ENCODE results near the gene MRPL50.

The MRPL50 gene

GRCh38 chr9:101398068-101398929 is at the start of gene MRPL50, which contains the start of gene ZNF189:
Gene MRPL50 (minus strand): TSS chr9:101398618. CDS start chr9:101398592, 26 bp downstream.
Gene ZNF189 (plus strand): TSS chr9:101398851. CDS start chr9:101399157, 306 bp downstream.
- peak; percentile 90 to 91 for DNase-seq (ENCODE audit: low read depth in 2 of 2)

DNA sequence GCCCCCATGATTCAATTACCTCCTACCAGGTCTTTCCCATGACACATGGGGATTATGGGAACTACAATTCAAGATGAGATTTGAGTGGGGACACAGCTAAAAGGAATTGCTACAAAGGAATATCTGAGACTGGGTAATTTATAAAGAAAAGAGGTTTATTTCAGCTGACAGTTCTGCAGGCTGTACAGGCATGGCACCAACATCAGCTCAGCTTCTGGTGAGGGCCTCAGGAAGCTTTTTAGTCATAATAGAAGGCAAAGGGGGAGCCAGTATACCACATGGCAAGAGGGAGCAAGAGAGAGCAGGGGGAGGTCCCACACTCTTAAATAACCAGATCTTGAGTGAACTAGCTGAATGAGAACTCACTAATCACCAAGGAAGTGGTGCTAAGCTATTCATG is 48.3 kb upstream of the MRPL50 start:
- DNase-seq (ENCODE audit: low read depth in 2 of 2): no peak

DNA sequence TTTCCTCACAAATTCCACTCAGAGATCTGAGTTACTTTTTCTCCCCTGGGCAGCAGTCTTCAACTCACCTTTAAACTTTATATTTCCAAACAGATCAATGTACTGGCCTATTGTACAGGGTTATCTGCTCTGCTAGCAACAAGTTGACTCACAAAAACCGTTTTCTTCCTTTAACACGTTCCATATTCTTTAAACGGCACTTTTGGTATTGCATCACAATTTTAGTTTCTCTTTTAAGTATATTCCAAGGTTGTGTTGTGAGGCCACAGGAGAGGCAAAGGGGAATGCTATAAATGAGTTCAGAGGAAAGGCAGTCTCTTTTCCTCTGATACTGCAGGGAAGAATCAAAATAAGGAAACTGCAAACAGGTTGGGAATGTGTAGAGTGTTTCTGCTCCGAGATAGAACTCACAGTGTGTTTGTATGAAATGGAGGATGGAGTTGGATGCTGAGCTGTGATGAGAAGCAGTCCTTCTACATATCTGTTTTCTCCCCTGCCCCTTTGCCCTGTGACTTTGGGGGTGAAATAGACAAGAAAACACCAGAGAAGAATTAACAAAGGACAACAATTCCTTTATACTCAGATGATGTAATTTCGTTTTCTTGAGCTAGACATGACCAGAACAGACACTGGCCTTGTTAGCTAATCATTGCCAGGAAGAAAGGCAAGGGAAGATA is 47.1 kb upstream of the MRPL50 start:
- DNase-seq (ENCODE audit: low read depth in 2 of 2): no peak

DNA sequence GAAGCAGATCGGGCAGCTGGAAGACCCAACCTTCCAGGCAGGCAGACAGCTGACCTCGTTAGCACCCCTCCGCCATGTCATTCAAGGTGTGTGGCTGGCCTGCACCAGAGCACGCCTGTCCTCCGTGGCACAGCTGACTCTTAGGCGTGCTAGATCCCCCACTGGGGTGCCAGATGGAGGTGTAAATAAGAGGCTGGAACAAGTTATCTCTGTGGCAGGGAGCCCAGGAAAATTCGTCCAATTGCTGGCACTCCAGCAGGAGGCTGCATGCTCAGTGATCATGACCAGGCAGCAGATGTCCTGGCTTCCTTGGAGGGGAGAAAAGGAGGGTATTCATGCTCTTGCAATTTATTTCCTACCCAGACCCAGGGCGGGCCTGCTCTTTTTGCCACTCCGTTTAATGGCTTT is 45.0 kb upstream of the MRPL50 start:
- no peak for DNase-seq (ENCODE audit: low read depth in 2 of 2)

GRCh38 chr9:101442736-101443135 is 44.3 kb upstream of the MRPL50 start:
- no peak for DNase-seq (ENCODE audit: low read depth in 2 of 2)

DNA sequence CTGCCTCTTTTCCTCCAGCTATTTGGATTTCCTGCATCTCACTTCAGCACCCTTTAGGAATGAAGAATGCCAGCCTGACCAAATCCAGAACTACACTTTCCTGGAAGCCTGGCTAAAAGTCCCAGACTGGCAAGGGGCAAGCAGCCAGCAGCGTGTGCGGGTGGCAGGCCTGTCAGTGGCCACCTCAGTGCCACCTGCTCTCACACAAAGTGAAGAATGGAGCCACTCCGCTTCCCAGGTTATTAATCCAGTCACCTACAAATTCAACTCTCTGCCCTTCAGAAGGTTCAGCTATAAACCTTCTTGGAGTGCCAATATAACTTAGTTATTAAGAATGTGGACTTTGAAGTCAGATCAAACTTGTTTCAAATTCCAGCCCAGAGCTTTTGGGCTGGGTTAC is 43.9 kb upstream of the MRPL50 start:
- DNase-seq (ENCODE audit: low read depth in 2 of 2): no peak

DNA sequence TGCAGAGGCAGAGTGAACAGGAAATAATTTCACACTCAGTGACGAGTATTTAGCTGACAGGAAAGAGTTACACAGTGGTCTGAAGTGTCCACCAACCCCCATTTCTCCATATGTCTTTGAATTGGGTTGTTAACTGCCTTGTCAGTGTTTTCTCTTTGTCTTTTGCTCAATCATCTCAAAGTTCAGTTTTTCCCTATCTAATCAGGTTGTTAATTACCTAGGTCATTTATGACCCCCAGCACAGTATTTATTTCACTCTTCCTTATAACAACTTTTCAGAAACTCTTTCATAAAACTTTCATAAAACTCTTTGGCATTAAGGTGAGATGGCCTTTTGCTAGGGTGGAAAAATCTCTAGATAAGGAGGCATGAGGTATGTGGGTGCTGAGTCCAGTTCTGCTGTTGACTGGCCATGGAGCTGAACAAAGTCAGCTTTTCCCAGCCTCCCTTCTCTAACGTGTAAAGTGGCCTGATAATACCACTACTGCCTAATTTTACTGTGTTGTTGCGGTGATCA is 42.4 kb upstream of the MRPL50 start:
- DNase-seq (ENCODE audit: low read depth in 2 of 2): no peak

DNA sequence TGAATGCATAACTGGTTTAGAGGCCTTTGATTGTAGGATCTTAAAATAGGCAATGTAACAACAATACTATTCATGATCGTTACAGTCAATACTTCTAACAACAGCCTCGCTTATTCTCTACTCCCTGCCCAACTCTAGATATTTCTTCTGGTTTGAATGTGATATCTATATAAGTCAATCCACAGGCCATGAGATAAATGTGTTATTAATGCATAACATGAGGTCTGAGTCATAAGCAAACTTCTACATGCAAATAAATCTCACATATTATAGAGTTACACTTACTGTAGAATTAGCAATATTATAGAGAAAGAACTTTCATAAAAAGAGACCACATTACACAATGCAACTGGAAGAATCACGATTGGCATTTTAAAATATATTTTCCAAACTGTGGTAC is 40.1 kb upstream of the MRPL50 start:
- no peak for DNase-seq (ENCODE audit: low read depth in 2 of 2)

DNA sequence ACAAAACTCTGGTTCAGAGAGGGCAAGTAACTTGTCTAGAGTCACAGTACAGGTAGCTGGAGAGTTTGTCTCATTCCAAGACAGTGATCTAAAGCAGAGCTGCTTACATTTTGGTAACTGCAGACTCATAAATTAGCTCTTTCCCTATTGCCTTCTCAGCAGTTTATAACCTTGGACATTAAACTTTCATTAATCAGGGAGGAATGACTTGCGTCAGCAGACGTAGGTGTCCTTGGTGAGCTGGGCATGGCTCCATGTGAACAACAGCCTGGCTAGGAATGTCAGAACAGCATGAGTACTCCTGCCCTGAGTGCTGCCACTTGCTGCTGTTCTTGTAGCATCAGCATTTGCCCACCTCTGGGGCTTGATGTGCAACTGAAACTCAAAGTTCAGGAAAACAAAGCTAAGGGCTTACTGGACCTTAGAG is 39.4 kb upstream of the MRPL50 start:
- DNase-seq (ENCODE audit: low read depth in 2 of 2): no peak

- DNase-seq (ENCODE audit: low read depth in 2 of 2): no peak
These were observed 37.2 kb upstream of the MRPL50 start, which contains the start of gene ALDOB for GRCh38 chr9:101435601-101436079. Gene ALDOB (minus strand): TSS chr9:101435774. CDS start chr9:101430887, 4,887 bp downstream.

- no peak for DNase-seq (ENCODE audit: low read depth in 2 of 2)
These were observed 36.6 kb upstream of the MRPL50 start for GRCh38 chr9:101434998-101435397.

GRCh38 chr9:101433229-101433628 is 34.8 kb upstream of the MRPL50 start:
- no peak for DNase-seq (ENCODE audit: low read depth in 2 of 2)

- DNase-seq (ENCODE audit: low read depth in 2 of 2): no peak
These were observed 34.3 kb upstream of the MRPL50 start for GRCh38 chr9:101432740-101433139.

- DNase-seq (ENCODE audit: low read depth in 2 of 2): no peak
These were observed 33.8 kb upstream of the MRPL50 start for GRCh38 chr9:101432171-101432570.

- no peak for DNase-seq (ENCODE audit: low read depth in 2 of 2)
These were observed 31.3 kb upstream of the MRPL50 start for GRCh38 chr9:101429736-101430135.

DNA sequence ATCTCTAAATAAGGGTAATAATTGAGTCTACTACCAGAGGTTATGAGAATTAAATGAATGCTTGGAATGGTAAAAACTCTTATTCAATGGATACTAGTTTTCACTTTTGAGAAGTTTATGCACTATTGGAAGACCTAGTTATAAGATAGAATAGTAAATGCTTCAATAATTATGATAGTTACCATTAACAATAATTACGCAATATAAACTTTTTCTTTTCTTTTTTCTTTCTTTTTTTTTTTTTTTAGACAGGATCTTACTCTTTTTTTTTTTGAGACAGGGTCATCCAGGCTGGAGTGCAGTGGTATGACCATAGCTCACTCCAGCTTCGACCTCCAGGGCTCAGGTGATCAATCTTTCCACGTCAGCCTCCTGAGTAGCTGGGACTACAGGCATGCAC is 30.5 kb upstream of the MRPL50 start:
- DNase-seq (ENCODE audit: low read depth in 2 of 2): no peak

GRCh38 chr9:101427957-101428655 is 29.7 kb upstream of the MRPL50 start:
- DNase-seq (ENCODE audit: low read depth in 2 of 2): no peak

GRCh38 chr9:101427358-101427757 is 28.9 kb upstream of the MRPL50 start:
- DNase-seq (ENCODE audit: low read depth in 2 of 2): no peak

DNA sequence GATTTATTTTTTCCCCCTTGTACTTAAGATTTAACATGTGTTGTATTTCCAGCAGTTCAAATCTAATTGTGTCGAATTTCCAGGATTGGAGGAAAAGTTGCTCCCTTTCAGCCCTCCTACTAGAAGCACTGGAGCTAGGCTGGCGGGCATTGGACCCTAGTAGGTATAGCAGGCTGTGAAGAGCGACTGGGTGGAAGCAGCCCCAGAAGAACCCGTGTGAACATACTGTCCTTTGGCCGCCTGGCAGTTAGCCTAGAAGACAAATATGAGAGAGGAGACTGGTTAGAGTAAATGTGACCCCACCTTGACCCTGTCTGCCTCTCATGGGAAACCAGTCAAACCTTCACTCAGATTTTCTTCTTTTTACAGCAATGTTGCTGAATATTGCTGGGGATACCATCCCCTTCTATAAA is 23.2 kb upstream of the MRPL50 start:
- no peak for DNase-seq (ENCODE audit: low read depth in 2 of 2)

DNA sequence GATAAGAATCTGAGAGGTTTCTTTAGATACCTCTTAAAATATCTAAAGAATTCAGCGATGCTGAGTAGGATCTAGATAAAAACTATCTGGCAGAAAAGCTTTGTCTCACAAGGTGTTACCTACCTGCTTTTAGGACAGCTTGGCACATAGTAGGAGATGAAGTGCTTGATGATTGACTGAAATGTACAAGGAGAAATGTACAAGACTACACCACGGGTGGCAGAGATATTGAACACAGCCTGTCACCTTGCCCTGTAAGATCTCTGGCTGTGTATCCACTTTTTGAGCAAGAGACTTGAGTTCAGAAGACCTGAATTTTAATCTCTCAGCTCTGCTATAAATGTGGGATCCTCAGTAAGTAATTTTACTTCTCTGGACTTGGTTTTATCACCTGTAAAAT is 21.4 kb upstream of the MRPL50 start:
- DNase-seq (ENCODE audit: low read depth in 2 of 2): no peak

DNA sequence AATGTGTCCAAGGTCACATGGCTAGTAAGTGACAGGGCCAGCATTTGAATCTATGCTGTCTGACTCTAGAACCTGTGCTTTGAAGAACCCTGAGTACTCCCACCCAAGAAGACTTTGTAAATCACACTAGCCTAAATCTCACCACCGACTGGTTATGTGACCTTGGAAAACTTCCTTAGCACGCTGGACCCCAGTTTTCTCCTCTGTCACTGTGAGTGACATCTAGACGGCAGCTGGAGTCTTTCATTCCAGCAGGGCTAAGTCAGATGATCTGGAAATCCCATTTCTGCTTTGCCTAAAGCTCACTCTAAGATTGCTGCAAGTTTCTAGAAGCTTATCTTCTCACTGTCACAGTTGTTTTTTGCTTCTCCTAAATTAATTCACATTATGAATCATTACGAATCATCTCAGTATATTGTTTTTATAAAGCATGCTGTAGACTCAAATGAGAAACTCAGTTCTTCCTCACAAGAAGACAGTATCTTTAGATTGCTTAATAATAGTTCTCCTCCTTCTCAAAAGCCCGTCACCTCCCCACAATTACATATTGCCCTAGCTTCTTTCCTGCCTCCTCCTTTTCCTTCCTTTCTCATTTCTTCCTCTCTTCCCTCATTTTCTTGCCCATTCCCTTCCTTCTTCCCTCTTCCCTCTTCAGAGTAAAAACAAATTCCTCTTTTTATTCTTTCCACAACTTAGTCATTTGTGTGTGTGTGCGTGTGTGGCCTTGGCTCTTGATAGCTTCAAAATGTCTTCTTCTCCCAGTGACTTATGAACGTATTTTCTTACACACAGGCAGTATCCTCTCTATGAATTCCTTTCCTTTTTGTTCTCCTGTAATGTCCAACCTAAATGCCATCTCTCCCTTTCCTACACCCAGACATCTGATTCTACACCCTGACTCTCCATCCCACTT is 20.4 kb upstream of the MRPL50 start:
- DNase-seq (ENCODE audit: low read depth in 2 of 2): no peak
